ENCODE measurements around the gene GJE1. TPM values are rescaled to one million over a fixed set of nuclear protein-coding genes. Genes with fewer than 3 reads are reported as not detected.

GJE1 gene
- total RNA-seq, 1 donor from 2014 or later, result not detected

GRCh38 chr6:142117366-142117765 lies 15.4 kb upstream of the GJE1 start:
- H3K27me3 Mint-ChIP-seq (ENCODE audit: unreplicated experiment), result no peaks in the 10 kb centered on the region
- no peak for DNase-seq
- H3K4me1 Mint-ChIP-seq (ENCODE audit: low read depth, unreplicated experiment), result no peaks in the 10 kb centered on the region
- no peaks in the 10 kb centered on the region for H3K9me3 Mint-ChIP-seq (ENCODE audit: unreplicated experiment)
- H3K27ac Mint-ChIP-seq (ENCODE audit: unreplicated experiment), result no peak overlapping the region
- no peak for TF ChIP-seq CTCF (IDR thresholded peaks at IDR 0.05; ENCODE audit: partially characterized antibody, unreplicated experiment)
- H3K4me3 Mint-ChIP-seq (ENCODE audit: unreplicated experiment), result no peak overlapping the region
- no peaks in the 10 kb centered on the region for H3K36me3 Mint-ChIP-seq (ENCODE audit: unreplicated experiment)

- H3K4me1 Mint-ChIP-seq (ENCODE audit: low read depth, unreplicated experiment), result no peaks in the 10 kb centered on the region
- no peaks in the 10 kb centered on the region for H3K36me3 Mint-ChIP-seq (ENCODE audit: unreplicated experiment)
- no peaks in the 10 kb centered on the region for H3K9me3 Mint-ChIP-seq (ENCODE audit: unreplicated experiment)
- no peaks in the 10 kb centered on the region for H3K27me3 Mint-ChIP-seq (ENCODE audit: unreplicated experiment)
- no peak overlapping the region for H3K4me3 Mint-ChIP-seq (ENCODE audit: unreplicated experiment)
- no peak for TF ChIP-seq CTCF (IDR thresholded peaks at IDR 0.05; ENCODE audit: partially characterized antibody, unreplicated experiment)
- no peak overlapping the region for H3K27ac Mint-ChIP-seq (ENCODE audit: unreplicated experiment)
- no peak for DNase-seq
Observed at GRCh38 chr6:142118328-142118727, 14.4 kb upstream of the GJE1 start.

GRCh38 chr6:142118925-142119324 lies 13.8 kb upstream of the GJE1 start:
- no peak for DNase-seq
- H3K36me3 Mint-ChIP-seq (ENCODE audit: unreplicated experiment), result no peaks in the 10 kb centered on the region
- no peak overlapping the region for H3K4me3 Mint-ChIP-seq (ENCODE audit: unreplicated experiment)
- no peaks in the 10 kb centered on the region for H3K4me1 Mint-ChIP-seq (ENCODE audit: low read depth, unreplicated experiment)
- TF ChIP-seq CTCF (IDR thresholded peaks at IDR 0.05; ENCODE audit: partially characterized antibody, unreplicated experiment), result no peak
- H3K27ac Mint-ChIP-seq (ENCODE audit: unreplicated experiment), result no peak overlapping the region
- H3K9me3 Mint-ChIP-seq (ENCODE audit: unreplicated experiment), result no peaks in the 10 kb centered on the region
- no peaks in the 10 kb centered on the region for H3K27me3 Mint-ChIP-seq (ENCODE audit: unreplicated experiment)

GRCh38 chr6:142121342-142121741 lies 11.4 kb upstream of the GJE1 start:
- TF ChIP-seq CTCF (IDR thresholded peaks at IDR 0.05; ENCODE audit: partially characterized antibody, unreplicated experiment), result no peak
- Mint-ChIP-seq H3K36me3 (ENCODE audit: unreplicated experiment) (no peaks in the 10 kb centered on the region), H3K4me3 (ENCODE audit: unreplicated experiment) (no peak overlapping the region), H3K9me3 (ENCODE audit: unreplicated experiment) (no peaks in the 10 kb centered on the region), H3K27ac (ENCODE audit: unreplicated experiment) (no peak overlapping the region), H3K27me3 (ENCODE audit: unreplicated experiment) (no peaks in the 10 kb centered on the region), H3K4me1 (ENCODE audit: low read depth, unreplicated experiment) (no peaks in the 10 kb centered on the region)
- no peak for DNase-seq

- Mint-ChIP-seq H3K4me1 (ENCODE audit: low read depth, unreplicated experiment) (peaks cover 1% of the 10 kb centered on the region), H3K27me3 (ENCODE audit: unreplicated experiment) (no peaks in the 10 kb centered on the region), H3K27ac (ENCODE audit: unreplicated experiment) (no peak overlapping the region), H3K36me3 (ENCODE audit: unreplicated experiment) (no peaks in the 10 kb centered on the region), H3K9me3 (ENCODE audit: unreplicated experiment) (no peaks in the 10 kb centered on the region), H3K4me3 (ENCODE audit: unreplicated experiment) (no peak overlapping the region)
- no peak for DNase-seq
- TF ChIP-seq CTCF (IDR thresholded peaks at IDR 0.05; ENCODE audit: partially characterized antibody, unreplicated experiment), result no peak
Observed at GRCh38 chr6:142130814-142131213, 1.9 kb upstream of the GJE1 start.
